Astrocyte (in vitro differentiated cells and primary cell): ENCODE data around the gene ADAM19. TPM values are rescaled to one million over a fixed set of nuclear protein-coding genes. Genes with fewer than 3 reads are reported as not detected.

Experiments
- DNase-seq: peaks from one replicate; pipeline ENCODE4 v3.0.0-alpha.2; 2010; ENCODE audit warnings: low read depth
- FAIRE-seq: peaks from 2 replicates; lab custom pipeline; 2011; peaks lifted over from hg19 to GRCh38; lab: Jason Lieb, UNC
- H2AFZ ChIP-seq: 2 replicates; pipeline ENCODE4 v1.6.0; 2012; ENCODE audit warnings: low read depth, low read length, inconsistent platforms
- H3K27ac ChIP-seq: 2 replicates; pipeline ENCODE4 v1.5.1; 2011; ENCODE audit warnings: low read depth, low read length, inconsistent platforms
- H3K27me3 ChIP-seq: 2 replicates; pipeline ENCODE4 v1.6.0; 2011; ENCODE audit warnings: low read length, inconsistent platforms; ENCODE audit not compliant: insufficient read depth
- H3K36me3 ChIP-seq: 2 replicates; pipeline ENCODE4 v1.5.1; 2011; ENCODE audit warnings: low read length, inconsistent platforms; ENCODE audit not compliant: insufficient read depth
- H3K4me1 ChIP-seq: 2 replicates; pipeline ENCODE4 v1.5.1; 2011; ENCODE audit warnings: low read length, inconsistent platforms; ENCODE audit not compliant: insufficient read depth
- H3K4me2 ChIP-seq: 2 replicates; pipeline ENCODE4 v1.6.0; 2012; ENCODE audit warnings: low read length, inconsistent platforms
- H3K4me3 ChIP-seq: 2 replicates; pipeline ENCODE4 v1.5.1; 2011; ENCODE audit warnings: low read depth, mild to moderate bottlenecking, low read length, inconsistent platforms; ENCODE audit not compliant: insufficient read depth
- H3K79me2 ChIP-seq: 2 replicates; pipeline ENCODE4 v1.6.0; 2012; ENCODE audit warnings: mild to moderate bottlenecking, low read length, inconsistent platforms; ENCODE audit not compliant: insufficient read depth
- H3K9ac ChIP-seq: 2 replicates; pipeline ENCODE4 v1.6.0; 2012; ENCODE audit warnings: mild to moderate bottlenecking, low read length, inconsistent platforms
- H3K9me3 ChIP-seq: 2 replicates; pipeline ENCODE4 v1.5.1; 2012; ENCODE audit warnings: low read depth, mild to moderate bottlenecking, low read length, inconsistent platforms; ENCODE audit not compliant: insufficient read depth
- H4K20me1 ChIP-seq: 2 replicates; pipeline ENCODE4 v1.6.0; 2012; ENCODE audit warnings: low read length, inconsistent platforms; ENCODE audit not compliant: insufficient read depth
- H3K27ac Mint-ChIP-seq: one replicate; pipeline ENCODE4 v1.8.0; 2021; ENCODE audit warnings: mild to moderate bottlenecking, mixed read lengths; ENCODE audit not compliant: unreplicated experiment
- H3K27me3 Mint-ChIP-seq: one replicate; pipeline ENCODE4 v1.8.0; 2021; ENCODE audit warnings: low read depth, mixed read lengths; ENCODE audit not compliant: unreplicated experiment
- H3K36me3 Mint-ChIP-seq: one replicate; pipeline ENCODE4 v1.8.0; 2021; ENCODE audit warnings: low read depth, mixed read lengths; ENCODE audit not compliant: unreplicated experiment
- H3K4me1 Mint-ChIP-seq: one replicate; pipeline ENCODE4 v1.8.0; 2021; ENCODE audit warnings: low read depth, mixed read lengths; ENCODE audit not compliant: unreplicated experiment
- H3K4me3 Mint-ChIP-seq: one replicate; pipeline ENCODE4 v1.8.0; 2021; ENCODE audit warnings: mild to moderate bottlenecking, moderate library complexity, mixed read lengths; ENCODE audit not compliant: unreplicated experiment
- H3K9me3 Mint-ChIP-seq: one replicate; pipeline ENCODE4 v1.8.0; 2021; ENCODE audit warnings: mild to moderate bottlenecking, mixed read lengths; ENCODE audit not compliant: unreplicated experiment
- CTCF ChIP-seq: IDR thresholded peaks from 2 replicates; pipeline ENCODE4 v1.5.1; 2011; ENCODE audit warnings: low read depth, mild to moderate bottlenecking, inconsistent platforms, low read length, moderate library complexity; ENCODE audit not compliant: insufficient read depth
- EZH2 ChIP-seq: IDR thresholded peaks from 2 replicates; pipeline ENCODE4 v1.6.1; 2012; ENCODE audit warnings: mild to moderate bottlenecking, low read length, inconsistent platforms; ENCODE audit not compliant: insufficient read depth
- total RNA-seq: library from RNA; stranded (reverse); gene quantifications from 2 replicates; pipeline ENCODE4 v1.2.1, GENCODE V29; 2021

Gene ADAM19
- total RNA-seq, 1 donor from 2014 or later: 316 TPM

GRCh38 chr5:157545610-157546310 lies 29.8 kb downstream of the ADAM19 start:
- Histone ChIP-seq H3K36me3 (no peaks in the 10 kb centered on the region), H3K79me2 (peaks cover 100% of the 10 kb centered on the region), H2AFZ (no peak overlapping the region), H3K4me2 (peak overlapping the region; percentile 86), H3K9me3 (no peaks in the 10 kb centered on the region), H3K27me3 (no peaks in the 10 kb centered on the region), H3K4me1 (peaks cover 94% of the 10 kb centered on the region), H3K9ac (no peak overlapping the region), H4K20me1 (peaks cover 90% of the 10 kb centered on the region), H3K27ac (peak overlapping the region; percentile 97), H3K4me3 (no peak overlapping the region)
- no peak for FAIRE-seq
- H3K36me3 Mint-ChIP-seq: peaks cover 28% of the 10 kb centered on the region
- no peak for DNase-seq
- no peaks in the 10 kb centered on the region for H3K9me3 Mint-ChIP-seq
- H3K27ac Mint-ChIP-seq: peak overlapping the region; percentile 79
- H3K27me3 Mint-ChIP-seq: no peaks in the 10 kb centered on the region
- no peak overlapping the region for H3K4me3 Mint-ChIP-seq
- no peak for TF ChIP-seq CTCF
- TF ChIP-seq EZH2: no peak
- H3K4me1 Mint-ChIP-seq: peaks cover 76% of the 10 kb centered on the region

GRCh38 chr5:157544623-157544989 lies 31.0 kb downstream of the ADAM19 start:
- no peaks in the 10 kb centered on the region for H3K9me3 Mint-ChIP-seq
- H3K4me1 Mint-ChIP-seq: peaks cover 75% of the 10 kb centered on the region
- Histone ChIP-seq H3K36me3 (no peaks in the 10 kb centered on the region), H3K27ac (peak overlapping the region; percentile 65), H4K20me1 (peaks cover 94% of the 10 kb centered on the region), H2AFZ (no peak overlapping the region), H3K4me1 (peaks cover 94% of the 10 kb centered on the region), H3K4me3 (no peak overlapping the region), H3K9ac (peak overlapping the region; percentile 19), H3K27me3 (no peaks in the 10 kb centered on the region), H3K9me3 (no peaks in the 10 kb centered on the region), H3K79me2 (peaks cover 100% of the 10 kb centered on the region), H3K4me2 (peak overlapping the region; percentile 47)
- no peak overlapping the region for H3K4me3 Mint-ChIP-seq
- TF ChIP-seq EZH2 (no peak), CTCF (no peak)
- H3K36me3 Mint-ChIP-seq: peaks cover 21% of the 10 kb centered on the region
- H3K27ac Mint-ChIP-seq: no peak overlapping the region
- no peak for FAIRE-seq
- no peaks in the 10 kb centered on the region for H3K27me3 Mint-ChIP-seq
- no peak for DNase-seq
